HepG2 (cell line): Measurements from ENCODE around the gene ZNF132. TPM values are rescaled to one million over a fixed set of nuclear protein-coding genes. Genes with fewer than 3 reads are reported as not detected.
A peak's percentile ranks its signal among the peaks of the same experiment; 100 is the strongest.

ENCODE experiments used
- BRCA1 ChIP-seq: sonication (generic); formaldehyde crosslinking; IDR thresholded peaks from 2 replicates; pipeline ENCODE4 v1.4.0; 2020; ENCODE audit warnings: missing genetic modification reagents
- CENPX ChIP-seq: sonication (generic); formaldehyde crosslinking; IDR thresholded peaks from 2 replicates; pipeline ENCODE4 v1.9.0; 2021; ENCODE audit warnings: mild to moderate bottlenecking, missing genetic modification reagents, moderate library complexity
- IRF1 ChIP-seq: sonication (generic); formaldehyde crosslinking; IDR thresholded peaks from 2 replicates; pipeline ENCODE4 v1.4.0; 2020; ENCODE audit warnings: low read depth, mild to moderate bottlenecking, missing genetic modification reagents
- KLF12 ChIP-seq: sonication (generic); formaldehyde crosslinking; IDR thresholded peaks from 2 replicates; pipeline ENCODE4 v1.4.0; 2020; ENCODE audit warnings: missing genetic modification reagents, borderline replicate concordance
- MXD3 ChIP-seq: IDR thresholded peaks from 2 replicates; pipeline ENCODE4 v1.6.1; 2016; ENCODE audit warnings: mild to moderate bottlenecking, missing biosample characterization, missing genetic modification reagents
- PHF20 ChIP-seq: sonication (generic); formaldehyde crosslinking; IDR thresholded peaks from 2 replicates; pipeline ENCODE4 v1.5.0; 2020; ENCODE audit warnings: mild to moderate bottlenecking, missing genetic modification reagents
- REL ChIP-seq: sonication (generic); formaldehyde crosslinking; conservative IDR thresholded peaks from 2 replicates; pipeline ENCODE4 v1.8.0; 2022; ENCODE audit warnings: mild to moderate bottlenecking, missing genetic modification reagents, moderate library complexity
- SCMH1 ChIP-seq: sonication (generic); formaldehyde crosslinking; IDR thresholded peaks from 2 replicates; pipeline ENCODE4 v1.9.0; 2021; ENCODE audit warnings: missing genetic modification reagents, mild to moderate bottlenecking, borderline replicate concordance
- THRA ChIP-seq: sonication (generic); formaldehyde crosslinking; IDR thresholded peaks from 2 replicates; pipeline ENCODE4 v1.4.0; 2020; ENCODE audit warnings: missing genetic modification reagents, borderline replicate concordance
- UBTF ChIP-seq: sonication (generic); formaldehyde crosslinking; IDR thresholded peaks from 2 replicates; pipeline ENCODE4 v1.4.0; 2020; ENCODE audit warnings: mild to moderate bottlenecking, missing genetic modification reagents
- ZBTB14 ChIP-seq: sonication (generic); formaldehyde crosslinking; IDR thresholded peaks from 2 replicates; pipeline ENCODE4 v1.4.0; 2020; ENCODE audit warnings: missing genetic modification reagents
- ZBTB25 ChIP-seq: IDR thresholded peaks from 2 replicates; pipeline ENCODE4 v1.6.1; 2018; ENCODE audit warnings: missing genetic modification reagents
- ZMAT3 ChIP-seq: sonication (generic); formaldehyde crosslinking; conservative IDR thresholded peaks from 2 replicates; pipeline ENCODE4 v1.7.0; 2021; ENCODE audit warnings: missing genetic modification reagents
- ZMAT5 ChIP-seq: sonication (generic); formaldehyde crosslinking; IDR thresholded peaks from 2 replicates; pipeline ENCODE4 v1.5.0; 2020; ENCODE audit warnings: mild to moderate bottlenecking, low read depth, missing genetic modification reagents, borderline replicate concordance
- ZNF24 ChIP-seq: fragments of 450-650 bp; IDR thresholded peaks from 2 replicates; pipeline ENCODE4 v1.6.1; 2017; ENCODE audit warnings: antibody characterized with exemption, mild to moderate bottlenecking
- ZNF326 ChIP-seq: sonication (generic); formaldehyde crosslinking; IDR thresholded peaks from 2 replicates; pipeline ENCODE4 v1.4.0; 2020; ENCODE audit warnings: missing genetic modification reagents, borderline replicate concordance
- ZNF34 ChIP-seq: sonication (generic); formaldehyde crosslinking; IDR thresholded peaks from 2 replicates; pipeline ENCODE4 v1.4.0; 2020; ENCODE audit warnings: mild to moderate bottlenecking, missing genetic modification reagents, borderline replicate concordance
- ZNF432 ChIP-seq: sonication (generic); formaldehyde crosslinking; IDR thresholded peaks from 2 replicates; pipeline ENCODE4 v1.5.0; 2020; ENCODE audit warnings: missing genetic modification reagents, mild to moderate bottlenecking, borderline replicate concordance
- ZNF576 ChIP-seq: sonication (generic); formaldehyde crosslinking; IDR thresholded peaks from 2 replicates; pipeline ENCODE4 v1.4.0; 2020; ENCODE audit warnings: mild to moderate bottlenecking, missing genetic modification reagents
- ZNF605 ChIP-seq: sonication (generic); formaldehyde crosslinking; IDR thresholded peaks from 2 replicates; pipeline ENCODE4 v1.8.0; 2022; ENCODE audit warnings: mild to moderate bottlenecking, missing genetic modification reagents
- ZNF788 ChIP-seq: sonication (generic); formaldehyde crosslinking; IDR thresholded peaks from 2 replicates; pipeline ENCODE4 v1.5.0; 2020; ENCODE audit warnings: mild to moderate bottlenecking, missing genetic modification reagents, borderline replicate concordance
- polyA plus RNA-seq, 8 experiments: library from polyadenylated mRNA; depleted of rRNA in 3 of 8; stranded (reverse) in 7 of 8; unstranded in 1 of 8; fragments of >200 nt; fragmentation: Illumina TruSeq in 4 of 8; extraction: Trizol in 4 of 8; gene quantifications; 2 replicates each; pipeline versions ENCODE4 v1.2.1 to v1.2.3, GENCODE V29; 2011 to 2016; ENCODE audit warnings: low read depth in 4 of 8, missing spikeins in 1 of 8, mixed read lengths in 1 of 8; ENCODE audit not compliant: insufficient read depth in 1 of 8
- total RNA-seq, 5 experiments: library from RNA; depleted of rRNA; stranded (reverse); fragments of >200 nt; fragmentation: Illumina TruSeq; extraction: Trizol; gene quantifications; 2 replicates each; pipeline ENCODE4 v1.2.3, GENCODE V29; 2016; ENCODE audit warnings: low read depth in 1 of 5

The ZNF132 gene
- total and polyA plus RNA-seq, 2 of the 13 experiments (the other 11 are each of a cell fraction or from before 2014, with no cell fraction given), result not detected

- TF ChIP-seq SCMH1 (no peak), UBTF (CRISPR knock-in tag) (no peak), REL (CRISPR knock-in tag) (no peak), KLF12 (CRISPR knock-in tag) (no peak), ZNF326 (CRISPR knock-in tag) (no peak), ZNF605 (CRISPR knock-in tag) (no peak), MXD3 (CRISPR knock-in tag) (no peak), ZNF788 (CRISPR knock-in tag) (0 out of 2 replicates have a peak, but pooled peaks have one; percentile 15), ZMAT5 (CRISPR knock-in tag) (no peak), ZNF34 (peak; percentile 84; the same call in 1 of the 2 replicates), ZBTB25 (CRISPR knock-in tag) (no peak), ZMAT3 (no peak), CENPX (CRISPR knock-in tag) (no peak), PHF20 (CRISPR knock-in tag) (no peak), ZBTB14 (CRISPR knock-in tag) (0 out of 2 replicates have a peak, but pooled peaks have one; percentile 4), ZNF24 (no peak), ZNF576 (CRISPR knock-in tag) (0 out of 2 replicates have a peak, but pooled peaks have one; percentile 24), IRF1 (CRISPR knock-in tag) (peak; percentile 15; the same call in 1 of the 2 replicates), ZNF432 (0 out of 2 replicates have a peak, but pooled peaks have one; percentile 8), THRA (no peak), BRCA1 (CRISPR knock-in tag) (no peak)
These were observed 53.9 kb downstream of the ZNF132 start (continued) for GRCh38 chr19:58385891-58386575.
